ES-I3 (cell line): ENCODE measurements around the gene NCK2.

ENCODE experiments used
- H3K36me3 ChIP-seq: 2 replicates; pipeline ENCODE4 v1.6.1; 2013; ENCODE audit warnings: mild to moderate bottlenecking, low read length, control low read depth, moderate library complexity; ENCODE audit not compliant: insufficient read depth
- H3K4me1 ChIP-seq: 2 replicates; pipeline ENCODE4 v1.6.1; 2013; ENCODE audit warnings: mild to moderate bottlenecking, control low read depth, low read length; ENCODE audit not compliant: insufficient read depth
- H3K9ac ChIP-seq: 2 replicates; pipeline ENCODE4 v1.6.1; 2013; ENCODE audit warnings: low read depth, mild to moderate bottlenecking, low read length, moderate library complexity
- H3K9me3 ChIP-seq: 2 replicates; pipeline ENCODE4 v1.6.1; 2013; ENCODE audit warnings: mild to moderate bottlenecking, low read length, moderate library complexity; ENCODE audit not compliant: control insufficient read depth, insufficient read depth

The NCK2 gene

GRCh38 chr2:105782646-105783045, 37.9 kb downstream of the NCK2 start:
- H3K9me3 ChIP-seq = no peaks in the 10 kb centered on the region
- no peak overlapping the region for H3K9ac ChIP-seq
- no peaks in the 10 kb centered on the region for H3K4me1 ChIP-seq
- H3K36me3 ChIP-seq = no peaks in the 10 kb centered on the region

GRCh38 chr2:105783151-105783738, 38.5 kb downstream of the NCK2 start:
- H3K36me3 ChIP-seq = no peaks in the 10 kb centered on the region
- H3K9me3 ChIP-seq = no peaks in the 10 kb centered on the region
- H3K9ac ChIP-seq = no peak overlapping the region
- no peaks in the 10 kb centered on the region for H3K4me1 ChIP-seq

GRCh38 chr2:105783972-105784371, 39.3 kb downstream of the NCK2 start:
- Histone ChIP-seq H3K4me1 (no peaks in the 10 kb centered on the region), H3K9ac (no peak overlapping the region), H3K9me3 (no peaks in the 10 kb centered on the region), H3K36me3 (no peaks in the 10 kb centered on the region)

GRCh38 chr2:105784589-105784988, 39.9 kb downstream of the NCK2 start:
- H3K4me1 ChIP-seq = no peaks in the 10 kb centered on the region

GRCh38 chr2:105785095-105785847, 40.6 kb downstream of the NCK2 start:
- Histone ChIP-seq H3K36me3 (no peaks in the 10 kb centered on the region), H3K9ac (no peak overlapping the region), H3K9me3 (no peaks in the 10 kb centered on the region), H3K4me1 (no peaks in the 10 kb centered on the region; the same call in 1 of the 2 replicates)

More at GRCh38 chr2:105784589-105784988, 39.9 kb downstream of the NCK2 start:
- Histone ChIP-seq H3K9me3 (no peaks in the 10 kb centered on the region), H3K9ac (no peak overlapping the region), H3K36me3 (no peaks in the 10 kb centered on the region)

- no peak overlapping the region for H3K9ac ChIP-seq
- no peaks in the 10 kb centered on the region for H3K36me3 ChIP-seq
- H3K4me1 ChIP-seq = no peaks in the 10 kb centered on the region; the same call in 1 of the 2 replicates
- no peaks in the 10 kb centered on the region for H3K9me3 ChIP-seq
These were observed 41.8 kb downstream of the NCK2 start for GRCh38 chr2:105786231-105787230.

GRCh38 chr2:105787376-105788318, 42.9 kb downstream of the NCK2 start:
- Histone ChIP-seq H3K4me1 (no peaks in the 10 kb centered on the region; the same call in 1 of the 2 replicates), H3K9me3 (no peaks in the 10 kb centered on the region), H3K9ac (no peak overlapping the region), H3K36me3 (no peaks in the 10 kb centered on the region)

GRCh38 chr2:105788670-105789290, 44.1 kb downstream of the NCK2 start:
- no peak overlapping the region for H3K9ac ChIP-seq

GRCh38 chr2:105789745-105790460, 45.2 kb downstream of the NCK2 start:
- Histone ChIP-seq H3K9me3 (no peaks in the 10 kb centered on the region), H3K9ac (no peak overlapping the region), H3K4me1 (no peaks in the 10 kb centered on the region; the same call in 1 of the 2 replicates), H3K36me3 (no peaks in the 10 kb centered on the region)

More at GRCh38 chr2:105788670-105789290, 44.1 kb downstream of the NCK2 start:
- Histone ChIP-seq H3K9me3 (no peaks in the 10 kb centered on the region), H3K4me1 (no peaks in the 10 kb centered on the region; the same call in 1 of the 2 replicates), H3K36me3 (no peaks in the 10 kb centered on the region)

GRCh38 chr2:105790461-105791149, 45.9 kb downstream of the NCK2 start:
- Histone ChIP-seq H3K36me3 (no peaks in the 10 kb centered on the region), H3K4me1 (peaks cover 3% of the 10 kb centered on the region), H3K9me3 (no peaks in the 10 kb centered on the region), H3K9ac (no peak overlapping the region)

GRCh38 chr2:105791229-105791628, 46.5 kb downstream of the NCK2 start:
- no peak overlapping the region for H3K9ac ChIP-seq
- no peaks in the 10 kb centered on the region for H3K9me3 ChIP-seq
- peaks cover 9% of the 10 kb centered on the region for H3K4me1 ChIP-seq
- H3K36me3 ChIP-seq = no peaks in the 10 kb centered on the region

GRCh38 chr2:105792561-105792960, 47.8 kb downstream of the NCK2 start:
- no peaks in the 10 kb centered on the region for H3K9me3 ChIP-seq
- no peaks in the 10 kb centered on the region for H3K36me3 ChIP-seq
- peaks cover 21% of the 10 kb centered on the region for H3K4me1 ChIP-seq

More at GRCh38 chr2:105792561-105792960, 47.8 kb downstream of the NCK2 start:
- no peak overlapping the region for H3K9ac ChIP-seq
